GM18502 (cell line): ENCODE results near the gene HIVEP3.

Experiments
- ATAC-seq: cut with Tn5 transposase; IDR thresholded peaks from one replicate; pipeline ENCODE4 v1.9.1; 2021; ENCODE audit warnings: mild to moderate bottlenecking; ENCODE audit not compliant: unreplicated experiment, poor library complexity

Gene HIVEP3

GRCh38 chr1:41582851-41583657 is 335.7 kb downstream of the HIVEP3 start:
- no peak for ATAC-seq

- ATAC-seq = no peak
Measured at GRCh38 chr1:41582351-41582750, 336.4 kb downstream of the HIVEP3 start.

GRCh38 chr1:41582004-41582325 is 336.8 kb downstream of the HIVEP3 start:
- ATAC-seq = no peak

GRCh38 chr1:41581216-41582003 is 337.3 kb downstream of the HIVEP3 start:
- no peak for ATAC-seq

- no peak for ATAC-seq
Measured at GRCh38 chr1:41580520-41581172, 338.1 kb downstream of the HIVEP3 start.

GRCh38 chr1:41580021-41580420 is 338.7 kb downstream of the HIVEP3 start:
- ATAC-seq = no peak

GRCh38 chr1:41578712-41579335 is 339.9 kb downstream of the HIVEP3 start:
- ATAC-seq = no peak

GRCh38 chr1:41576620-41577019 is 342.1 kb downstream of the HIVEP3 start:
- ATAC-seq = no peak

GRCh38 chr1:41576206-41576605 is 342.5 kb downstream of the HIVEP3 start:
- ATAC-seq = no peak

- no peak for ATAC-seq
Measured at GRCh38 chr1:41574842-41575241, 343.9 kb downstream of the HIVEP3 start.

- ATAC-seq = peak; percentile 61
Measured at GRCh38 chr1:41573785-41574713, 344.7 kb downstream of the HIVEP3 start.

- ATAC-seq = no peak
Measured at GRCh38 chr1:41573194-41573593, 345.5 kb downstream of the HIVEP3 start.

GRCh38 chr1:41572224-41572623 is 346.5 kb downstream of the HIVEP3 start:
- no peak for ATAC-seq

GRCh38 chr1:41571041-41571440 is 347.7 kb downstream of the HIVEP3 start:
- ATAC-seq = no peak

- ATAC-seq = no peak
Measured at GRCh38 chr1:41568204-41568603, 350.5 kb downstream of the HIVEP3 start.

GRCh38 chr1:41566969-41567368 is 351.8 kb downstream of the HIVEP3 start:
- no peak for ATAC-seq

GRCh38 chr1:41566274-41566885 is 352.3 kb downstream of the HIVEP3 start:
- no peak for ATAC-seq

GRCh38 chr1:41564741-41565475 is 353.8 kb downstream of the HIVEP3 start:
- ATAC-seq = no peak

- no peak for ATAC-seq
Measured at GRCh38 chr1:41562328-41562727, 356.4 kb downstream of the HIVEP3 start.
